Heart right ventricle (tissue), 16 donors: Measurements from ENCODE around the gene ZBTB12. TPM values are rescaled to one million over a fixed set of nuclear protein-coding genes. Genes with fewer than 3 reads are reported as not detected.
A peak's percentile ranks its signal among the peaks of the same experiment; 100 is the strongest.

ENCODE experiments used
- ATAC-seq, 8 donors: fragments of 200-7000 bp; cut with Tn5 transposase; one replicate each; pipeline ENCODE4 v1.9.1; 2020; ENCODE audit warnings: mild to moderate bottlenecking in 8 of 8, moderate library complexity in 8 of 8, moderate number of reproducible peaks in 1 of 8
- DNase-seq, 2 donors: peaks; one replicate each; pipeline ENCODE4 v3.0.0-alpha.2; 2020
- H3K27ac ChIP-seq, 10 donors: fragments of 200-600 bp; sonication (generic) in 2 of 10; one replicate each; pipeline versions ENCODE4 v1.5.0 to v1.8.0; 2020 to 2022; ENCODE audit warnings: mild to moderate bottlenecking in 3 of 10
- H3K27me3 ChIP-seq, 7 donors: fragments of 200-600 bp; one replicate each; pipeline ENCODE4 v1.8.0; 2021 to 2022; ENCODE audit warnings: mild to moderate bottlenecking in 2 of 7
- H3K36me3 ChIP-seq, 9 donors: fragments of 200-600 bp; sonication (generic) in 1 of 9; one replicate each; pipeline versions ENCODE4 v1.5.0 to v1.8.0; 2020 to 2022; ENCODE audit warnings: mild to moderate bottlenecking in 2 of 9
- H3K4me1 ChIP-seq, 9 donors: fragments of 200-600 bp; sonication (generic) in 1 of 9; one replicate each; pipeline versions ENCODE4 v1.5.0 to v1.8.0; 2020 to 2022; ENCODE audit warnings: mild to moderate bottlenecking in 4 of 9
- H3K4me3 ChIP-seq, 10 donors: fragments of 200-600 bp; sonication (generic) in 2 of 10; one replicate each; pipeline versions ENCODE4 v1.5.0 to v1.8.0; 2020 to 2022; ENCODE audit warnings: mild to moderate bottlenecking in 7 of 10, moderate library complexity in 2 of 10
- H3K9me3 ChIP-seq, 11 donors: fragments of 200-600 bp in 10 of 11; sonication (generic) in 2 of 11; one replicate each; pipeline versions ENCODE4 v1.5.0 to v1.8.0; 2013 to 2022; ENCODE audit warnings: mild to moderate bottlenecking in 2 of 11, control low read depth in 1 of 11, moderate library complexity in 1 of 11
- CTCF ChIP-seq, 9 donors: fragments of 200-600 bp; sonication (generic) in 2 of 9; IDR thresholded peaks; one replicate each; pipeline versions ENCODE4 v1.5.0 to v1.8.0; 2021 to 2022; ENCODE audit warnings: antibody characterized with exemption in 9 of 9, mild to moderate bottlenecking in 5 of 9, moderate library complexity in 1 of 9
- WGBS, 2 donors: extraction: QIAGEN DNeasy Blood & Tissue Kit; methylation state at CpG; one replicate each; pipeline ENCODE4 v1.1.7; 2013; ENCODE audit warnings: inconsistent platforms in 1 of 2; 5-methylcytosine and 5-hydroxymethylcytosine counted together
- intact Hi-C, 10 donors: fragments of 100-400 bp; cut with DNase I; formaldehyde crosslinking; loops; one replicate each; pipeline versions ENCODE4 v1.11.1 to v1.14.2; 2022
- polyA plus RNA-seq, 2 donors: library from polyadenylated mRNA; stranded (reverse); fragments of 200-250 nt; gene quantifications; one replicate each; pipeline ENCODE4 v1.2.3, GENCODE V29; 2013
- total RNA-seq, 10 donors: library from RNA; stranded (reverse); fragmentation: NEBNext Ultra II Directional in 3 of 10; extraction: Animal tissue kit (Norgen Biotek cat#: 25700) in 3 of 10; gene quantifications; one replicate each; pipeline versions ENCODE4 v1.2.1 to v1.2.4, GENCODE V29; 2021 to 2023
- donor health status: Arrhythmogenic right ventricular cardiomyopathy.
- donor health status: ischemic (EF 13 %, LVEDD 7.1; RV severe dilation, severe dysfunction).
- donor health status: healthy with polysubstance abuse.
- donor health status: DM: no; HTN: yes; CAD: no.
- donor health status: DM: no; HTN: no; CAD: no.
- donor health status: ischemic (EF 25% LVEDD 6.9; RV normal size, moderate dysfunction).
- donor health status: ischemic (EF 25% LVEDD 5.7; RV mildly dilated, moderate dysfunction).
- donor health status: healthy.
- donor health status: DM: yes; HTN: yes; CAD: no.
- donor health status: Ischemic cardiomyopathy.
- donor health status: ischemic (EF 35%, LVEDD 5.7; RV mildly dilated, moderate dysfunction).
- donor health status: nonischemic (EF 11% LVEDD 7.7; RV severe dilation, severe dysfunction).
- donor health status: DM: yes; HTN: yes; CAD: no.
- donor health status: PGD.
- donor health status: ischemic (EF 29% LVEDD 5.4; RV normal size, mild dysfunction).
- donor health status: nonischemic (EF 23%, LVEDD 6.1; RV moderate dilation, normal function).

The ZBTB12 gene
- total and polyA plus RNA-seq, 12 donors = 1.5 to 4.9 (median 2.6) TPM

- H3K36me3 ChIP-seq = peaks cover 0 to 45% (median 9%) of the 10 kb centered on the region in 9 donors
- H3K4me3 ChIP-seq = peak overlapping the region; percentile 55 to 98 (median 87)
- no peaks in the 10 kb centered on the region for H3K9me3 ChIP-seq
- ATAC-seq (peak in 1 of 8 donors; percentile 12), DNase-seq (no peak)
- 1 to 2% methylated on average over 24 to 60 of the region's 62 CpGs for WGBS, 2 donors
- TF ChIP-seq CTCF (IDR thresholded peaks at IDR 0.05) = no peak
- intact Hi-C loops = loop anchor here in 1 of 10 donors (5.0 kb wide), 1 partner anchor 275 kb away; the partner anchor contains the start of gene PRRC2A
- peak overlapping the region in 9 of 10 donors; percentile 55 to 90 (median 87) for H3K27ac ChIP-seq
- H3K27me3 ChIP-seq = no peaks in the 10 kb centered on the region
- H3K4me1 ChIP-seq = peaks cover 3 to 37% (median 31%) of the 10 kb centered on the region in 9 donors
Measured at GRCh38 chr6:31896856-31897611, 4.9 kb downstream of the ZBTB12 start.

DNA sequence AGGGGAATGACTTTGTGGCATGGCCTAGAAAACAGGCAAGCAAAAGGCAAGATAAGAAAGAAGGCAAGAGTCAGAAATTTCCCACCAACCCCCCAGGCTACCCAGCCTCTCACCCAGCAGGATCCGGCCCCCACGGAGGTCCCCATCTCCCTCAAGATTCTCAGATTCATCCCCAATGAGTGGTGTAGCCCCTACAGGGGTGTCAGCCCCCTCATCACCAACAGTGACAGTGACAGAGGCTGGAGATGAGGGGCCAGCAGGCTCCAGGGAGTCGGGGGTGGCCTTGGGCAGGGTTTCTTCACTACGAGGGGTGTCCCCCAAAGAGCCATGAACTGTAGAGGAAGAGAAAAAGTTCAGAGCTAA is 5.4 kb downstream of the ZBTB12 start:
- Histone ChIP-seq H3K36me3 (peaks cover 0 to 51% (median 9%) of the 10 kb centered on the region in 9 donors), H3K27me3 (no peaks in the 10 kb centered on the region), H3K9me3 (no peaks in the 10 kb centered on the region), H3K27ac (peak overlapping the region in 9 of 10 donors; percentile 55 to 90 (median 87)), H3K4me3 (peak overlapping the region in 9 of 10 donors; percentile 55 to 98 (median 88)), H3K4me1 (peaks cover 3 to 37% (median 31%) of the 10 kb centered on the region in 9 donors)
- DNase-seq (no peak), ATAC-seq (no peak)
- no peak for TF ChIP-seq CTCF (IDR thresholded peaks at IDR 0.05)
- WGBS, 2 donors = 39 to 59% methylated on average over 4 of the region's 4 CpGs
- intact Hi-C loops = loop anchor here in 1 of 10 donors (5.0 kb wide), 1 partner anchor 274 kb away; the partner anchor contains the start of gene PRRC2A

- H3K27ac ChIP-seq = no peak overlapping the region
- intact Hi-C loops = loop anchor here in 1 of 10 donors (1.0 kb wide), 1 partner anchor 29 kb away; no protein-coding TSS in a partner anchor
- H3K9me3 ChIP-seq = no peaks in the 10 kb centered on the region
- peaks cover 0 to 12% (median 7%) of the 10 kb centered on the region in 9 donors for H3K4me1 ChIP-seq
- H3K4me3 ChIP-seq = no peak overlapping the region
- ATAC-seq (no peak), DNase-seq (no peak)
- TF ChIP-seq CTCF (IDR thresholded peaks at IDR 0.05) = no peak
- no peaks in the 10 kb centered on the region for H3K27me3 ChIP-seq
- peaks cover 0 to 85% (median 40%) of the 10 kb centered on the region in 9 donors for H3K36me3 ChIP-seq
- 85 to 88% methylated on average over 6 of the region's 6 CpGs for WGBS, 2 donors
Measured at GRCh38 chr6:31892821-31893220, 9.1 kb downstream of the ZBTB12 start.

DNA sequence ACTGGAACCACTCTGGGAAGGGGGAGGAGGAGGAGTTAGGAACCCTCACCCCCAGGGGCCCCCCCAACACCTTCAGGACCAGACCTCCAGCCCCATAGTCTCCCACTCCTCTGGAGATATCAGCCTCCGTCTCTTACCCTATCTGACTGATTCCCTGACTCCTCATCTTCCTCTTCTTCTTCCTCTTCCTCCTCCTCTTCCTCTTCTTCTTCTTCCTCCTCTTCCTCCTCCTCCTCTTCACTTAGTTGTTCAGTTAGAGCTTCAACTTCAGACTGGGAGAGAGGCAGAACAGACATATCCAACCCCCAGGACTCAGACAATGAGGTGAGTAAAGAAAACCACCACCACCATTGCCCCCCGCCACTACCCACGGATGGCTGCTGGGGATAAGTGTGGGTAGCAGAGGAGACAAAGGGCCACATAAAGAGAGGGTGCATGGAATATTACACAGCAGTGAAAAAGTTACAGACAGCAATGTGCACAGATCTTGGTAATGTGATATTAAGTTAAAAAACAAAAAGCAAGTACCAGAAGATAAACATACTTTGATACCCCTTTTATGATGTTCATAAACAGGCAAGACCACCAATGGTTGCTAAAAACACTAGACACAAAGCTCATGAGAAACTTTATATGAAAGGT is 12.4 kb downstream of the ZBTB12 start:
- Histone ChIP-seq H3K27ac (no peak overlapping the region), H3K27me3 (no peaks in the 10 kb centered on the region), H3K4me1 (no peaks in the 10 kb centered on the region), H3K4me3 (no peak overlapping the region), H3K9me3 (no peaks in the 10 kb centered on the region), H3K36me3 (peaks cover 0 to 99% (median 70%) of the 10 kb centered on the region in 9 donors)
- WGBS, 2 donors = 90 to 95% methylated on average over 3 of the region's 3 CpGs
- intact Hi-C loops = no loop called here
- no peak for TF ChIP-seq CTCF (IDR thresholded peaks at IDR 0.05)
- ATAC-seq (no peak), DNase-seq (no peak)
